ENCODE measurements around the gene OR14A16.

The OR14A16 gene

GRCh38 chr1:247824023-247824422 is at the start of gene OR14A16:
TSS of gene OR14A16 (minus strand) at chr1:247824119. CDS start at chr1:247815729, 8,390 bp downstream.
- DNase-seq, result no peak

- DNase-seq, result no peak
These were observed 41.5 kb upstream of the OR14A16 start for GRCh38 chr1:247865416-247865815.

GRCh38 chr1:247864644-247865043 is 40.7 kb upstream of the OR14A16 start:
- no peak for DNase-seq

- DNase-seq, result no peak
These were observed 38.8 kb upstream of the OR14A16 start for GRCh38 chr1:247862756-247863155.

GRCh38 chr1:247857985-247858619 is 34.2 kb upstream of the OR14A16 start:
- DNase-seq, result no peak

GRCh38 chr1:247857069-247857984 is 33.4 kb upstream of the OR14A16 start, which contains the start of gene TRIM58:
TSS of gene TRIM58 (plus strand) at chr1:247857187. CDS start at chr1:247857247, 60 bp downstream.
- DNase-seq, result peak; percentile 28

GRCh38 chr1:247855911-247856310 is 32.0 kb upstream of the OR14A16 start:
- DNase-seq, result no peak

- no peak for DNase-seq
These were observed 31.1 kb upstream of the OR14A16 start for GRCh38 chr1:247854899-247855545.

GRCh38 chr1:247849616-247850015 is 25.7 kb upstream of the OR14A16 start:
- no peak for DNase-seq

- DNase-seq, result no peak
These were observed 24.4 kb upstream of the OR14A16 start for GRCh38 chr1:247848346-247848745.

- DNase-seq, result no peak
These were observed 21.7 kb upstream of the OR14A16 start for GRCh38 chr1:247845693-247846017.

- DNase-seq, result no peak
These were observed 21.2 kb upstream of the OR14A16 start for GRCh38 chr1:247845011-247845692.

GRCh38 chr1:247843411-247843810 is 19.5 kb upstream of the OR14A16 start:
- DNase-seq, result no peak

GRCh38 chr1:247841796-247842195 is 17.9 kb upstream of the OR14A16 start, which contains the start of gene OR11L1:
TSS of gene OR11L1 (minus strand) at chr1:247841896. CDS start at chr1:247841896, 0 bp downstream.
- DNase-seq, result no peak

GRCh38 chr1:247840818-247841217 is 16.9 kb upstream of the OR14A16 start:
- DNase-seq, result no peak

GRCh38 chr1:247833601-247834000 is 9.7 kb upstream of the OR14A16 start:
- DNase-seq, result no peak

GRCh38 chr1:247829656-247830055 is 5.7 kb upstream of the OR14A16 start:
- no peak for DNase-seq

GRCh38 chr1:247825362-247825761 is 1.4 kb upstream of the OR14A16 start:
- DNase-seq, result no peak

GRCh38 chr1:247822060-247822459 is 1.9 kb downstream of the OR14A16 start:
- no peak for DNase-seq

GRCh38 chr1:247812637-247813036 is 11.3 kb downstream of the OR14A16 start:
- no peak for DNase-seq

GRCh38 chr1:247797518-247797917 is 26.4 kb downstream of the OR14A16 start:
- no peak for DNase-seq

- DNase-seq, result no peak
These were observed 54.3 kb downstream of the OR14A16 start for GRCh38 chr1:247769603-247770002.

Measured in activated T-cell treated with anti-CD3 and anti-CD28 coated beads, Interleukin-2, amount 50 U/mL, for 1 hour (primary cell).